ENCODE results near the gene ACP6. TPM values are rescaled to one million over a fixed set of nuclear protein-coding genes. Genes with fewer than 3 reads are reported as not detected.

The ACP6 gene
- total and polyA plus RNA-seq, 2 of the 13 experiments (the other 11 are each of a cell fraction or from before 2014, with no cell fraction given): 18.1 to 33.7 TPM

GRCh38 chr1:147700042-147701006 lies 30.0 kb upstream of the ACP6 start (continued):
- TF ChIP-seq ESRRA (CRISPR knock-in tag; IDR thresholded peaks at IDR 0.05; ENCODE audit: low read depth) (no peak), HOXD1 (CRISPR knock-in tag; IDR thresholded peaks at IDR 0.05) (no peak), NFYB (CRISPR knock-in tag; IDR thresholded peaks at IDR 0.05) (no peak), NFATC3 (CRISPR knock-in tag; IDR thresholded peaks at IDR 0.05) (no peak), ZBTB34 (CRISPR knock-in tag; IDR thresholded peaks at IDR 0.05) (no peak), CENPT (CRISPR knock-in tag; IDR thresholded peaks at IDR 0.05; ENCODE audit: low read depth) (no peak), MIXL1 (CRISPR knock-in tag; IDR thresholded peaks at IDR 0.05) (0 out of 2 replicates have a peak, but pooled peaks have one; percentile 17), AKNA (CRISPR knock-in tag; IDR thresholded peaks at IDR 0.05; ENCODE audit: borderline replicate concordance) (no peak), ISX (CRISPR knock-in tag; conservative IDR thresholded peaks at IDR 0.05) (no peak), RBM39 (IDR thresholded peaks at IDR 0.05; ENCODE audit: low read depth, low read length, poor library complexity, severe bottlenecking) (no peak), ZNF703 (CRISPR knock-in tag; IDR thresholded peaks at IDR 0.05; ENCODE audit: borderline replicate concordance) (no peak), ATF6 (CRISPR knock-in tag; conservative IDR thresholded peaks at IDR 0.05) (no peak), GRHL1 (CRISPR knock-in tag; conservative IDR thresholded peaks at IDR 0.05) (no peak), ZBTB7B (CRISPR knock-in tag; IDR thresholded peaks at IDR 0.05) (no peak), PAX8 (CRISPR knock-in tag; IDR thresholded peaks at IDR 0.05; ENCODE audit: borderline replicate concordance) (no peak), BCL6 (CRISPR knock-in tag; IDR thresholded peaks at IDR 0.05) (no peak), TFAP4 (IDR thresholded peaks at IDR 0.05; ENCODE audit: borderline replicate concordance, low read depth) (no peak; the same call in 1 of the 2 replicates)
